ENCODE measurements around the gene CASZ1.

CASZ1 gene

DNA sequence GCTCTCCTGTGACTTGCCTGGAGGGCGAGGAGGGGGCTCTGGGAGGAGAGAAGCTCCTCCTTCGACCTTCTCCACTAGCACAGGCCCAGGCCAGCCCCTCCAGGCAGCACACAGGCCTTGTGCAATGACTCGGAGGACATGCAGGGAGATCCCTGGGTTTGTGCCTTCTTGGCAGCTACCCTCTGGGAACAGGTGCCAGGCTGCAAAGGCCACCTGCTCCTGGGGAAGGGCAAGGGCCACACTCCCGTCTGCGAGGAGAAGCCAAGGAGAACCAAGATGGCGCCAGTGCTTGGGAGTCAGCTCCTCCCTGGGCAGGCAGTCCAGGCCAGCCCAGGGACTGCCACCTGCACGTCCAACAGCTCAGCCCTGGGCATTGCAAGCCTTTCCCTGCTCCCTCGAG is 15.3 kb downstream of the CASZ1 start:
- DNase-seq (ENCODE audit: low read depth, low spot score) = no peak
- H3K4me3 ChIP-seq (ENCODE audit: low read length) = no peak overlapping the region

DNA sequence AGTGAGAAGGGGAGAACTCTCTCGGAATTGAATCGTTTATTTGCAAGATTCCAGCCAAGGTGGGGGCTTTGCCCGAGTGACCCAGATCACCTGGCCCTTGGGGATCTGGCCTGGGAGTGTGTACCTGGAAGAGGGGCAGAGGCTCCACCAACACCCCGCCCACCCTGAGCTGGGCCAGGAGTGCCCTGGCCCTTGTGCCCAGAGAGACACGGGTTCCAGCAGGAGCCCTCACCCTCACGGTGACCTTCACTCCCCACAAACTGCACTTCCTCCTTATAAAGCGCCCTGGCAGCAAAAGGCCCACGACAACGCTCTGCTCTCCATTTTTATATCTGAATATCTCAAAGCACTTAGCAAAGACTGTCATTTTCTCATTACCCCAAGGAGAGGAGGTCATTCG is 16.6 kb downstream of the CASZ1 start:
- DNase-seq (ENCODE audit: low read depth, low spot score) = no peak
- no peak overlapping the region for H3K4me3 ChIP-seq (ENCODE audit: low read length)

DNA sequence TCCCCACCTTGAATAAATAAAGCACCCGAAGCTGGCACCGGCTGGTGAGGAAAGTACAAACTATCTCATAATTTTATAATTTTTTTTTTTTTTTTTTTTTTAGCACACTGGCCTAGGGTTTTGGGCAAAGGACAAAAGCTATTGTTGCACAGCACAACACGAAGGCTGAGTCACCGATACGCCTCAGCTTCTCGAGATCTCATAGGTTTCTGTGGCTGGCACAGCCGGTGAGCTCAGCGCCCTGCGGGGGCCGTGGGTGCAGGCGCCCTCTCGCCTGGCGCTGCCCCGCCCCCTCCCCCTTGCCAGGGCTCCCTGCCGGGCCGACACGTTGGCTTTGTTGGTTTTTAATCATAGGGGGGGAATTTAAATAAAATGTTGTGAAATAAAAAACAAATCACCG is 17.2 kb downstream of the CASZ1 start:
- DNase-seq (ENCODE audit: low read depth, low spot score) = no peak
- H3K4me3 ChIP-seq (ENCODE audit: low read length) = no peak overlapping the region

DNA sequence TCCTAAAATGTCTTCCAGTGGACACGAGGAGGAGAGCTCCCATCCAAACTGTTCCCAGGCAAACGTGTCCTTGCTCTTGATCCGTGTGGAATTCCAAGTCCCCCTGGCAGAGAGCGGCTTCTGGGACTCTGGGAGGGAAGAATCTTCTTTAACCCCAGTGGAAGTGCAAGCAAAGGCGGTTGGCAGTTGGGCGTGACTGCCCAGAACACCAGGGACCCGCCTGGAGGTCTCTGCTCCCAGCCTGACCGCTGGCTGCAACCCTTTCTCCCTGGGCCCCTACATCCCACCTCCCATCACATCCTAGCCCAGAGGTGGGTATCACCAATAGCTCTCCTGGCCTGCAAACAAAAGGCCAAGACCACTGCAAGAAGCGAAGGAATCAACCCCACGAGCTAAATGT is 17.8 kb downstream of the CASZ1 start:
- H3K4me3 ChIP-seq (ENCODE audit: low read length) = no peak overlapping the region
- no peak for DNase-seq (ENCODE audit: low read depth, low spot score)

DNA sequence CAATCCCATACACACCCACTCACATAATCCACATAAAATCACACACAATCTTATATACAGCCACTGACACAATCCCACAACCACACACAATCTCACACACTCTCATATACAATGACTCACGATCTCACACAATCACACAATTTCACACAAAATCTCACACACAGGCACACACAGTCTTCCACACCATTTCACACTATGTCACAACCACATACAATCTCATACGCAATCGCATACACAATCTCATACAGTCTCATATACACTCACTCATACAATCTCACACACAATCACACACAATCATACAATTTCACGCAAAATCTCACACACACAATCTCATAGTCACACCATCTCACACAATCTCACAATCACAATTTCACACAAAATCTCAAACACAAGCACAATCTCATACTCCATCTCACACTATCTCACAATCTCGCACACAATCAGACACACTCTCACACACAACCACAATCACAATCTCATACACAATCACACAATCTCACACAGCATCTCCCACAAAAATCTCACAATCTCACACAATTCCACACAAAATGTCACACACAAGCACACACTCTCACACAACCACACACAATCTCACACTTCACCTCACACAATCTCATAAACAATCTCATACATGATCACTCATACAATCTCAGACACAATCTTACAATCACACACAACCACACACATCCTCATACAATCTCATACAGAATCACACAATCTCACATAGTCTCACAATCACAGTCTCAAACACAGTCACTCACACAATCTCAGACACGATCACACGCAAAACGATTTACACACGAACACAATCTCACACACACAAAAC is 18.5 kb downstream of the CASZ1 start:
- no peak overlapping the region for H3K4me3 ChIP-seq (ENCODE audit: low read length)
- DNase-seq (ENCODE audit: low read depth, low spot score) = no peak

DNA sequence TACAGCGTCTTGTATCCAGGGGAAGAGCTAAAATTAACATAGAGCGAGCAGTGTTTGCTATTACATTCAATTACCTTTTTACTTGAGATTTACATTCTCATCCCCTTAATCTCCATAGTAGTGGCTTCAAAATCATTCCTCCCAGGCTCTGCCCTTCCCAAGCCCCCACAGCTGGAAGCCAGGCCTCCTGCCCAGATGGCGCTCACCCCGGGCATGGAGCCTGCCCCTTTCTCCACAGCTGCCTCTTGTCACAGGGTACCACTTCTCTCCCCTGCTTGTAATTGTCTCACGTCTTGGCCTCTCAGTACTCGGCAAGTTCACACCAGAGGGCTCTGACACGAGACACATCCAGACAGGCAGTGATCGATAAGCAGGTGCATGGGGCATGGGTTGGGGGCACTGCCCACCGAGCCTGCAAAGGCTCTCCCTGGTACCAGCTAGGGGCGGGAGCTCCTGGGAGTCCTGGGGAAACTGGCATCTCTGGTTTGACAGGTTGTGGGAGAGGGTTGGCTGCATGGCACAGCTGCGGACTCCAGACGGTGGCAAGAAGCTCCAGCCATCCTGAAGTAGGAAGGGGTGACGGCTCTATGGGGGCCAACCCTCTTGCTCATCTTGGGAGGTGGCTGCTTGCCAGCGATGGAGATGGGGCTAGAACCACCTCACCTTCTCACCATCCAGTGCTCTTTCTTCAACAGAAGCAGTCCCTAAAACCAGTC is 20.1 kb downstream of the CASZ1 start:
- no peak overlapping the region for H3K4me3 ChIP-seq (ENCODE audit: low read length)

DNA sequence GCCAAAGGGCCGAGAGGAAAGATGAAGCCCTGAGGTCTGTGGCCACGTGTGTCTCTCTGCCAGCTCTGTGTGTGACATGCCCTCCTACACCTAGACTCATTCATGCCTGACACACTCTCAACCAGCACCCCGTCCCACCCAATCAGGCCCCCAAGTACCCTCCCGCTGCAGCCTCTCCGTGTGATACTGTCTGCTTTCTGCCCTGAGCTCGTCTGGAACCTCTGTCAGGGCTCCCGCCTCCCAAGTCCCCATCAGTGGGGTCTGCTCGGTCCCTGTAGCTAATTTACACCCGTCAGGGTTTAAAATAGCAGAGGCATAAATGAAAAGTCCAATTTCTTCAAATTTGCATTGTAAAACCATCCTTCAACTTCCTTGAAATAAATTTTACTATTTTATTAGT is 20.7 kb downstream of the CASZ1 start:
- H3K4me3 ChIP-seq (ENCODE audit: low read length) = no peak overlapping the region
- no peak for DNase-seq (ENCODE audit: low read depth, low spot score)

More for the DNA sequence above, 20.1 kb downstream of the CASZ1 start:
- no peak for DNase-seq (ENCODE audit: low read depth, low spot score)

DNA sequence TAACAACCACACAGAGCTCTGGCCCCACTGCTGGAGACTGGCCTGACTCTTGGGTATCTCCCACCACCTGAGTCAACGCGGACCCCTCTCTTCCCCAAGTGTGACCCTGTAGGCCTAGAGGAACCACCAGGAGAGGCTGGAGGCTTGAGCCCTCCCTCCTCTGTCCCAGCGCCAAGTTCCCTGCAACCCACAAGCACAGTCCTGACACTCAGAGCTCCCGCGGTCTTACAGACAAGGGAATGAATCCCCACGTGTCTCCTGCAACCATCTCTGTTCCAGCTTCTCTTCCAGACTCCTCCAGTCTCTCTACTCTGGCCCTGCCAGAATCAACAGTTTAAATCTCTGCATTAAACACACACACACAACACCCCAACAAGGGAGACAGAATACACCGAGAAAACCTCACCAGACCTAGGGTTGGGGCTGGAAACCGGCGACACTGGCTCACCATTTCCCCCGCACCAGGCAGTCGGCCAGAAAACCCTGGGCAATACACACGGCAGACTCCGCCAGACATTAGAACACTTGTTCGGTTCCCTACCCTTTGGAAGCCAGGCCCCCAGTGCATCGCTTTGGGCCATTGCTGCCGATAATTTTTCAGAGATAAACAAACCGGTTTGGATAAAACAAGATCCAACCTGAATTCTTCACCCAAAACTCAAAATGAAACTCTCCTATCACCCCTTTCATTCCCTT is 21.7 kb downstream of the CASZ1 start:
- H3K4me3 ChIP-seq (ENCODE audit: low read length) = no peak overlapping the region
- DNase-seq (ENCODE audit: low read depth, low spot score) = no peak

DNA sequence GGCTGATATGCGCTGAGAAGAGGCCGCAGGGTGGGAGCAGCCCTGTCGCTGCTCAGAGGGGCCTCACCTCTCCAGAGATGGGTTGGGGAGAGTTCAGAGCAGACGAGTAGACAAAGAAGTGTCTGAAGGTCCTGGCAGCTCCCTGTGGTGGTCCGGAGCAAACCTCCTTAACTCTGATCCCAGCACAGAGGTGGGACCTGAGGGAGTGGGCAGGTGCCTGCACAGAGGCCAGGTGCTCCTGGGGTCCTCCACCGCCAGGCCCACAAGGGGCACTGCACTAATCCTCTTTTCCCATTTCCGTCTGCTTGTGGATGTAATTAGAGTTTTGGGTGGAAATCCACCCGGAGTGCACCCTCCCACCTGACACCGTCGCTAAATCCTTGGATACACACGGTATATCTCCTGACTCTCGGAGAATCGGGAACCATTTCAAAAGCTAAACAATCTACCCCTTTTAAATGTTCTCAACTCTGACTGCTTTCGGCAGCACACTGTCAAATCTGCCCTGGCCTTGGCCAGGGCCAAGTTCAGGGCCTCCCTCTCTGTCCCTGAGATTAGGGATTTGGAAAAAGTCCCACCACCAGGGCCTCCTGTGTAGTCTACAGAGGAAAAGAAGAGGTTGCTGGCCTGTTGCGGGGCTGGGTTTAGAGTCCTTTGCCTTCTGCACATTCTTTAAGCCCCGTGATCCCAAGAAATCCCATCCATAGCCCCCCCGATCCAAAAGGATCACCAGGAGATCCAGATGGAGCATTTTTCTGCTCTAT is 22.4 kb downstream of the CASZ1 start:
- DNase-seq (ENCODE audit: low read depth, low spot score) = no peak
- no peak overlapping the region for H3K4me3 ChIP-seq (ENCODE audit: low read length)

DNA sequence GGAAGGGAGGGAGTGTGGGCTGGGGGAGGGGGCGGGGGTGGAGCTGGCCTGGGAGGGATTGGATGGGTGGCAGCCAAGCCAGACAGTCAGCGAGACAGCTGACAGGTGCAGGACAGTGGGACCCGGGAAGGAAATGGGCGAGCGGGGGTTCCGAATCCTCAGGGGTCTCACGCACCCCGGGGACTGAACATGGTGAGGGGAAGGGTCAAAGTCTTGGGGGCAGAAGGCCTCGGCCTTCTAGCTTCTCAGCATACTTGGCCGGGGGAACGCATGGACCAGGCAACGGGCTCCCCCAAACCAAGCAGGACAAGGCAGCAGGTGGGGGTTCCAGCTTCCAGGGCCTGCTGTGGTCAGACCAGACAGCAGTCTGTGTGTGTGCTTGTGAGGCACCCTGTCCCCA is 23.1 kb downstream of the CASZ1 start:
- no peak overlapping the region for H3K4me3 ChIP-seq (ENCODE audit: low read length)
- no peak for DNase-seq (ENCODE audit: low read depth, low spot score)

DNA sequence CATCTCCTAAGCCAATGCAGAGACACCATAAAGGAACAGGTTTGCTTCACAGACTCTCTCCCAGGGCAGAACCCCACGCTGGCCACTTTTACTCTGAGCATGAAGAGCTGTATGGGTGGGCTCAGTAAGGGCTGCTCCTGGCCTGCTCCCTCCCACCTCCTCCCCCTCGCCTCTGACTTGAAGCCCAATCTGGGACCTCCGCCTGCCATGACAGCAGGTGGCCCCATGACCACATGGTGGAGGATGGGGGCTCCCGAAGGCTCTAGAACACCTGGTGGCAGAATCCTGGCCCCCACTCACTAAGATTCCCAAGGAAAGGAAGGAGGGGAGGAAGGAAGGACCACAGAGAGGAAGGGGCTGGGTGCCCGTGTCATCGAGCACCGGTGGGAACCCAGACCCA is 23.7 kb downstream of the CASZ1 start:
- DNase-seq (ENCODE audit: low read depth, low spot score) = no peak
- H3K4me3 ChIP-seq (ENCODE audit: low read length) = no peak overlapping the region

DNA sequence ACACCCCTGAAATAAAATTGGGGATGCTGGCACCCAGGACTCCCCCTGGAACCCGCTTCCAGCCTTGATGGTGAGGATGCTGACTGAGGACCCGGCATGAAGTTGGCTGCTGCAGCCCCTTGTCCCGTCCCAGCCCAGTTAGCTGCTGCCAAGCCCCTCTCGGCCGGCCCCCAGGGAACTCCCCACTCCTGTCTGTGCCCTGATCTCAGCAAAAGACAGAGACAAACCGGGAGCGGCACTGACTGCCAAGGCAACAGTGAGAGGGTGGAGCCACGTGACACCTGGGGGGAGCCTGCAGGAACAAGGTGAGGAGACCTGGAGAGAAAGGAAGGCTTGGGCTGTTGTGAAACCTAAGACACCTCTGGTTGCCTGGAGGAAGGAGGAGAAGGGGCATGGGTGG is 24.7 kb downstream of the CASZ1 start:
- DNase-seq (ENCODE audit: low read depth, low spot score) = no peak
- no peak overlapping the region for H3K4me3 ChIP-seq (ENCODE audit: low read length)

DNA sequence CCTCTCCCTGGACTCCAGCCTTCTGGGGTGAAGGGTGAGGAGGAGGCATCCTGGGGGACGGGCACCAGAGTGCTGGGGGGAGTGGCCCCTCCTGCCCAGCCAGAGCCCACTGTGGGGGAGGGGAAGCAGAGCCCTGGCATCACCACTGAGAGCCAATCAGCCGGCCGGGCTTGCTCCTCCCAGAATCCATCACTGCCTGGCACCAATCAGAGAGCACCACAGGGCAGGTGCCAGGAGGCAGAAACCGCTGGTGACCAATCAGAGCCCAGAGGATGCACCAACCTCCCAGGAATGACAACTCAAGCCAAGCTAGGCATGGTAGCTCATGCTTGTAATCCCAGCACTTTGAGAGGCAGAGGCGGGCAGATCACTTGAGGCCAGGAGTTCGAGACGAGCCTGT is 27.9 kb downstream of the CASZ1 start:
- DNase-seq (ENCODE audit: low read depth, low spot score) = peak; percentile 18
- H3K4me3 ChIP-seq (ENCODE audit: low read length) = no peak overlapping the region

DNA sequence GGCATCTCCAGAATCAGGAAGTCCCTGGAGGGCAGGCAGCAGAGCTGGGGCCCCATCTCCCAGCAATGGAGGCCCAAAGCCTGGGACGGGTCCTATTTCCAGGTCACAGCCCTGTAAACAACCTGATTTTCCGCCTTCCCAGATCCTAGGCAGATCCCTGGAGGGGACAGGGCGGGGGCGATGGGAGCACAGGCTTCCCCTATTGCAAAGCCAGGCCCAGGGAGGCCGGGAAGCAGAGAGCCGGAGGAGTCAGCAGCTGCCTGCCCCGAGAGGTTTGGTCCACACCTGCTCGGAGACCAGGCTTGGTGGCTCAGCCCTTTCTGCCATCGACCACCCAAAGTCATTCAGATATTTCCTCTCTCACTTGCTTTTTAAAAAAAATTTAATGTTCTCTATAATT is 29.2 kb downstream of the CASZ1 start:
- H3K4me3 ChIP-seq (ENCODE audit: low read length) = no peak overlapping the region
- no peak for DNase-seq (ENCODE audit: low read depth, low spot score)

DNA sequence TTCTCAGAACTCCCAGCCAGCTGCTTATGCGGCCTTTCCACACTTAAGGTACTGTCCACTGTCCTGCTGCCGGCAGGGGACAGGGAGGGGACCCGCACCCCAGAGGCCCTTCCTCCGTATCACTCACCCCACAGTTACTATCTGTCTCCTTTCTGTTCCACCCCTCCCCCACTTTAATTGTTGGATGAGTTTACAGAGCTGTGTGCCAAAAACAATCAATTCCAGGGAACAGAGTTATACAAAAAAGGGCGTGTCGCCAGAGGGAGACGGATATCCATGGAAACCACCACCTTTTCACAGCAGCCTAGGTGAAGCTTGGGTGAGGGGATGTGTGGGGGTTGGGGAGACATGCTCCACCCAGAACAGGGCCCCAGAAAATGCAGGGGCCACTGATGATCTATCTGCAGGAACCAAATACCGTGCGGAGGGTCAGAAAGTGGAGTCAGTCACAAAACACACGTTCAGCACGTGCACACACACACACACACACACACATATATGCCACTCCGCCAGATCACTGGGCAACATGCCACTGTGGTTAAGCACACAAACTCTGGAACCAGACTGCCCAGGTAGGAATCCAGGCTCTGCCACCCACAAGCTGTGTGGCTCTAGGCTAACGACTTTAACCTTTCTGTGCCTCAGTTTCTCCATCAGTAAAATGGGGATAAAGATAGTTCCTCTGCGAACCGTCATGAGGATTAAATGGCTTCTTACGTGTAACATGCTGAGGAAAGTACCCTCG is 30.5 kb downstream of the CASZ1 start:
- H3K4me3 ChIP-seq (ENCODE audit: low read length) = no peak overlapping the region
- no peak for DNase-seq (ENCODE audit: low read depth, low spot score)

DNA sequence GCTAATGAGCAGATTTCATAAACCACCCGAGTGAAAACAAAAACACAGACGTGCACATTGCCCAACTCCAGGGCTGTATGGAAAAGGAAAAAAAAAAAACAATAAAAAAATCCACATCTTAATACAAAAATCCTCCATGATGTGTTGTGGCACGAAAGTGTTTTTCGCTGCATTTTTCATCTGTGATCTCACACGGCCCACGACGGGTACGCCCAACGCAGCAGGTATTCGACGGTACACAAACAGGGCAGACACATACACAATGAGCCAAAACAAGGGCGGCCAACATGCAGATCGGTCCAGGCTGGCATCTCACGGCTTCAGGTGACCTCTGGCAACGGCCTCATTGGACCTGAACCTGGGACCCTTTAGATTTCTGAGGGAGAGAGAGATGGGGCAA is 31.1 kb downstream of the CASZ1 start:
- no peak overlapping the region for H3K4me3 ChIP-seq (ENCODE audit: low read length)

DNA sequence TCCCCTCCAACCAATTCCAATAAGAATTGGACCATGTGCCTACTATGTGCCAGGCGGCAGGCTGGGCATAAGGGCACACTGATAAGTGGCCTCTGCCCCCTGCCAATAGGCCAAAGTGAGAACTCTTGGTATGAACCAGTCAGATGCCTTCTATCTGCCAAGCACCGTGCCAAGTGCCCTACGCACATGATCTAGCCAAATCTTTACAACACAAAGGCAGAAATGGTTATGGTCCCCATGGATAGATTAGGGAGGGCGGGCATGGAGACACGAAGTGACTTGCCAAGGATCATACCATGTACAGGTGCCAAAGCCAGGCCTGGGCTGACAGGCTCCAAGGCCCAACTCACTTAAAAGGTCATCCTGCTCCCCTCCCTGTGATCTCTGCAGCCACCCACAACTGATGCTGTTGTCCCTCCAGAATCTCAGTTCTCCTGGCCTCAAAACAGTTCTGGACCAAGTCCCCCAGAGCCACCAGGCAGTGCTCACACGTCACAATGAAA is 32.1 kb downstream of the CASZ1 start:
- DNase-seq (ENCODE audit: low read depth, low spot score) = no peak
- H3K4me3 ChIP-seq (ENCODE audit: low read length) = no peak overlapping the region

More for the DNA sequence above, 31.1 kb downstream of the CASZ1 start:
- DNase-seq (ENCODE audit: low read depth, low spot score) = no peak

DNA sequence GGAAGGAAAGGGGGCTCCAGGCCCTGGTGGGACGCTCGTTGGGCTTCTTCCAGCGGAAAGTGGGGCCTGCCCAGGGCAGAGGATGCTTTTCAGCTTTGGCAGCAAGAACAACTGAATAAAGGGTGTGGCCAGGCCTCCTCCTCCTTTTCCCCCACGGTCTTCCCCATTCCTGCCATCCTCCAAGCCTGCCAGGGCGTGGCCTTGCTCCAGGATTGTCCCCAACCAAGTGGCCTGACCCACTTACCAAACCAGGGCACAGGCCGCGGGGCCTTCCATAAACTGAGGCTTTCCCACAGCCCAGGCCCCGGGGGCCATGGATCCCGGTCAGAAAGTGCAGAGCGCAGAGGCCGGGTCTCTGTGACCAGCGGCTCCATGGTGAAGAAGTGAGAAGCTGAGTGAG is 33.6 kb downstream of the CASZ1 start:
- DNase-seq (ENCODE audit: low read depth, low spot score) = no peak
- H3K4me3 ChIP-seq (ENCODE audit: low read length) = no peak overlapping the region

DNA sequence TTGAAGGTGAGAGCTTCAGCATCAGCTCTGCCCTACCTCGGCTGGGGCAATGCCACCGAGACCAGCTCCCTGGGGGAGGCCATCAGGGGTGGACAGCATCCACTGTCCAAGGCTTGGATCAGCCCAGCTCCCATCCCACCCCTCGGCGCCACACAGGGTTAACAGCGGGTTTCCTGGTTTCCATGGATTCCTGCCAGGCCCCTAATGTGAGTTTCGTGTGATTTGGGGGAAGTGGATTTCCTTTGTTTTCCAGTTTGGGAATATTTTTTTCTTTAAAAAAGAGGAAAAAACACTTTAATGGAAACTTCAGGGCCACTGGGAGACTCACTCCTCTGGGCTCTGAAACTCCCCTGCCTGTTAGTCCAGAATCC is 34.3 kb downstream of the CASZ1 start:
- no peak for DNase-seq (ENCODE audit: low read depth, low spot score)
- no peak overlapping the region for H3K4me3 ChIP-seq (ENCODE audit: low read length)

All from Jurkat, Clone E6-1 (cell line).